IPS-15b (cell line): Measurements from ENCODE around the gene STARD13.

Source experiments
- H3K27me3 ChIP-seq: one replicate; pipeline ENCODE4 v1.6.1; 2013; ENCODE audit warnings: low read length; ENCODE audit not compliant: control insufficient read depth, insufficient read depth
- H3K36me3 ChIP-seq: one replicate; pipeline ENCODE4 v1.6.1; 2013; ENCODE audit warnings: low read length; ENCODE audit not compliant: control insufficient read depth, insufficient read depth
- H3K4me1 ChIP-seq: one replicate; pipeline ENCODE4 v1.6.1; 2013; ENCODE audit warnings: mild to moderate bottlenecking, low read length; ENCODE audit not compliant: control insufficient read depth, insufficient read depth
- H3K4me3 ChIP-seq: one replicate; pipeline ENCODE4 v1.5.1; 2013; ENCODE audit warnings: low read depth, low read length
- H3K9ac ChIP-seq: one replicate; pipeline ENCODE4 v1.6.1; 2013; ENCODE audit warnings: low read depth, mild to moderate bottlenecking, low read length
- H3K9me3 ChIP-seq: one replicate; pipeline ENCODE4 v1.6.1; 2013; ENCODE audit warnings: mild to moderate bottlenecking, low read length; ENCODE audit not compliant: control insufficient read depth, insufficient read depth

STARD13 gene

DNA sequence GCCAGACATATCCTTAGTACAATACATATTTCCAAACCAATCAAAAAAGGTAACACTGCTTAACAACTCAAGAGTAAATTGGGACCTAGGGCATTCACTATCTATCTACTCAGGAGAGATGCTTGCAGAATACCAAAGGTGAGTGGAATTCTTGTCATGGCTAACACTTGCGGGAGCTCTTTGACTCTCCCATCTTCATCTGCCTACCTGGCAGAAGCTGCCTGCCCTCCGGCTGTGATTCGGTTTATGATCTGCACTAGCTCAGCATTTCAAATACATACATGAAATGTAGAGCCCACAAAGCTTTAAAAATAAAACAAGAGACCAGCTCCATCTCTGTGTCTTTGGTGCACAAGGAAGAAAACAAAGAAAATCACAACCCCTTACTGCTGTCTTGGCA, 127.3 kb downstream of the STARD13 start:
- Histone ChIP-seq H3K4me3 (no peak overlapping the region), H3K9me3 (no peaks in the 10 kb centered on the region), H3K36me3 (no peaks in the 10 kb centered on the region), H3K4me1 (no peaks in the 10 kb centered on the region), H3K27me3 (no peaks in the 10 kb centered on the region), H3K9ac (no peak overlapping the region)

DNA sequence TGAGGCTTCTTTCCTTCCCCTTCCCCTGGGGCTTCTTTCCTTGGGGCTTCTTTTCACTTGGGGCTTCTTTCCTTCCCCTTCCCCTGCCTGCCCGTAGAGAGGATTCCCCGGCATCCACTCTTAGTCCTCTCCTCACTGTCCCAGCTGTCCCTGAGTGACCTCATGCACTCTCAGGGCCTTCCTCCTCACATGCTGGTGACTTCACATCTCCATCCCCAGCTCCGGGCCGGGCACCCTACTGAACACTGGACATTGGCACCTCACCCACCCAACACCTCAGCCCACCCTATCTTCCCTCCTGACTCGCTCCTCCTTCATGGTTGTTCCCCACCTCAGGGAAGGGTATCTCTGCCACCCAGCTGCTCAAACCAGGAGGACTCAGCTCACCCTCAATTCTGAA, 130.6 kb downstream of the STARD13 start:
- no peak overlapping the region for H3K9ac ChIP-seq
- H3K9me3 ChIP-seq = no peaks in the 10 kb centered on the region
- H3K4me1 ChIP-seq = no peaks in the 10 kb centered on the region
- H3K4me3 ChIP-seq = no peak overlapping the region
- H3K27me3 ChIP-seq = no peaks in the 10 kb centered on the region
- no peaks in the 10 kb centered on the region for H3K36me3 ChIP-seq

DNA sequence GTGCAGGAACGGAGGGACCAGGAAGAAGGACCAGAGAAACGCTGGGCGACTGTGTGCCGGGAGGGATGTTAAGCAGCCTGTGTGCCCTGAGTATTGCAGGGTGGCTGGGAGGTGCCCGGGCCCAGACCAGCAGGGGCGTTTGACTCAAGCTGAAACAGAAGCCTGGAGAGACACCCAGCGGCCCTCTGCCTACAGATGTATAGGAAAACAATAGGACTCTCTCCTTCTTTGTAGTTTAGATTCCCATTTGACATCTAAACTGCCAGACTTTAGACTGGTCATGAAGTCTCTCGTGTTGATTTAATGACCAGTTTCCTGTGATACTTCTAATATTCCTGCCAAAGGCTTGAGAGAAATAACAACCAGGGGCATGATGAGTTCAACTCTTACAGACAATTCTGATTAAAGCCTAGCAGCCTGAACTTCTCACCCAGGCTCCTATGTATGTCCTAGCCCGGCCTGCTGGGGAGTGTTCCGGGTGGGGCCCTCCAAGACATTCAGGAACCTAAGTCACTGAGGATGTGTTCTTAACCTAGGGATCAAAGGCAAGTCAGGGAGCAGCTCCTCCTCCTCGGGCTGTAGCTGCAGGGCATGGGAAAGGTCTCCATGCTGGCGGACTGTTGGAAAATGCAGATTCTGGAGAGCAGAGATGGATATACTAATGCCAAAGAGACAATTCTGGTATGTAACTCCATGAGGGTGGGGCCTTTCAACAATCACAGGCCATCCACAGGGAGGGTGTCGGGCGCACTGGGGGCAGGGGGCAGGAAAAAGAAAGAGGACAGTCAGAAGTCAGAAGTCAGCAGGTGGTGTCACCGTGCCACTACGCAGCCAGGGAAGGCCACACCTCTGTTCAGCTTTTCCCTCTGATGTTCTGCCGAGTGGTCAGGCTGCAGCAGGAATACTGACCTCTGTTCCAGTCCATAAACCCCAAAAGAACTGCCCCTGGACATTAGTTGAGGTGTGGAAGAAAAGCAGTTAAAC, 131.8 kb downstream of the STARD13 start:
- no peaks in the 10 kb centered on the region for H3K4me1 ChIP-seq
- H3K4me3 ChIP-seq = no peak overlapping the region
- H3K9ac ChIP-seq = no peak overlapping the region
- no peaks in the 10 kb centered on the region for H3K36me3 ChIP-seq
- no peaks in the 10 kb centered on the region for H3K27me3 ChIP-seq
- H3K9me3 ChIP-seq = no peaks in the 10 kb centered on the region

DNA sequence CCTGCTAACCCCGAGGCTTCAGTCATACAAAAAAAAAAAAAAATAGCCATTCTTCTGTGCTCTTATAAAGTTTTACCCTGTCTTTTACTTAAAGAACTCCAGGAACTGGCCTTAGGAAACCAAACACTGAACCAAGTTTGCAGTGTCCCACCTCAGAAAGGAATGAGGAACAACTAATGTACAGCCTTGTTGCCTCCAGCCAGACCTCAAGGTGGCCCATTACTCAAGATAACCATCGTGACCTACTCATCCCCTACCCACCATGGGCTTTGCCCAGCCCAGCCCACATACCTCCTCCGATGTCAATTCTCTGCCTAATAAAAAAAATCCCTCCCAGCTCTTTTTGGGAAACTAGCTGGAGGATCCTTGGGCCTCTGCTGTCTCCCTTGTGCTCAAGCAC, 133.2 kb downstream of the STARD13 start:
- H3K9me3 ChIP-seq = no peaks in the 10 kb centered on the region
- no peak overlapping the region for H3K9ac ChIP-seq
- no peaks in the 10 kb centered on the region for H3K4me1 ChIP-seq
- H3K4me3 ChIP-seq = no peak overlapping the region
- no peaks in the 10 kb centered on the region for H3K36me3 ChIP-seq
- H3K27me3 ChIP-seq = no peaks in the 10 kb centered on the region

DNA sequence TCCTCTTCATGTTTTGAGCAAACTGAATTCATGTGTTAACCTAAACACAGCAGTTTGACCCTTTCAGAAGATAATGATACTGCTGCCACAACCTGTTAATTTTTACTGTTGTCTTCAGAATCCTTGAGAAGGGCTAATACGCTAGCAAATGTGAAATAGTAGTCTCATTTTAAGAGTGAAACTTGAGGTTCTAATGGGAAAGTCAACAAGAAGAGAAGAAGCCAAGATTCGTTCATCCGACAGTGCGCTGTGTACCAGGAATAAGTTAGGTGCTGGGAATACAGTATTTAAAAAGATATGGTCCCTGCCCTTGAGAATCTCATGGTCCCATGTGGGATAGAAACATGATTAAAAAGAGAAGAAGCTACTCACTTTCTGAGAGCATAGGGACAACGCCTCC, 134.9 kb downstream of the STARD13 start:
- Histone ChIP-seq H3K9me3 (no peaks in the 10 kb centered on the region), H3K4me3 (no peak overlapping the region), H3K36me3 (no peaks in the 10 kb centered on the region), H3K9ac (no peak overlapping the region), H3K4me1 (no peaks in the 10 kb centered on the region), H3K27me3 (no peaks in the 10 kb centered on the region)

DNA sequence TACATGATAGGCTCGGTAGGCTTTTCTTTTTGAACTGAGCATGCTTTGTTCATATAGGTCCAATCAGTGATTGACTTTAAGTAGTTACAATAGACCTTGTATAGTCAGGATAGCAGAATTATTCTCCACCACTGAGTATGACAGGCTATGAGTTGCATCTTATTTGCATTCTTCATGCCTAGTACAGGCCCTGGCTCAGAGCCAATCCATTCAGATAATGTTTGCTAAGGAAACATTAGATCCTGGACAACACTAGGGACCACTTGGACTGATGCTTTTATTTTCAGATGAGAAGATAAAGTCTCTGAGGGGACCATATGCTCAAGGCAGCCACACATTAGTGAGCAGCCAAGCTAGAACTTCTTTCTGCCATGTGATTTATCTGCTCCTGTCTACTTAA, 135.4 kb downstream of the STARD13 start:
- Histone ChIP-seq H3K9me3 (no peaks in the 10 kb centered on the region), H3K9ac (no peak overlapping the region), H3K36me3 (no peaks in the 10 kb centered on the region), H3K27me3 (no peaks in the 10 kb centered on the region), H3K4me1 (no peaks in the 10 kb centered on the region), H3K4me3 (no peak overlapping the region)

DNA sequence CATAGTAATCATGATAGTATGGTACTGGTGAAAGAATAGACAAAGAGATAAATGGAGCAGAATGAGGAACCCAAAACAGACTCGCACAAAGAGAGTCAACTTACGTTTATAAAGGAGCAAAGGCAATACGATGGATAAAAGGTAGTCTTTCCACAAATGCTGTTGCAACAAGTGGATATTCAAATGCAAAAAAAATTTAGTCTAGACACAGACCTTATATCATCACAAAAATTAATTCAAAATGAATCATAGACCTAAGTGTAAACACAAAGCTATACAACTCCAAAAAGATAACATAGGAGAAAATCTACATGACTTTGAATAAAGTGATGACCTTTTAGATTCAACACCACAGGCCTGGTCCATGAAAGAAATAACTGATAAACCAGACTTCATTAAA, 137.7 kb downstream of the STARD13 start:
- Histone ChIP-seq H3K9me3 (no peaks in the 10 kb centered on the region), H3K27me3 (no peaks in the 10 kb centered on the region), H3K9ac (no peak overlapping the region), H3K4me3 (no peak overlapping the region), H3K36me3 (no peaks in the 10 kb centered on the region), H3K4me1 (no peaks in the 10 kb centered on the region)

DNA sequence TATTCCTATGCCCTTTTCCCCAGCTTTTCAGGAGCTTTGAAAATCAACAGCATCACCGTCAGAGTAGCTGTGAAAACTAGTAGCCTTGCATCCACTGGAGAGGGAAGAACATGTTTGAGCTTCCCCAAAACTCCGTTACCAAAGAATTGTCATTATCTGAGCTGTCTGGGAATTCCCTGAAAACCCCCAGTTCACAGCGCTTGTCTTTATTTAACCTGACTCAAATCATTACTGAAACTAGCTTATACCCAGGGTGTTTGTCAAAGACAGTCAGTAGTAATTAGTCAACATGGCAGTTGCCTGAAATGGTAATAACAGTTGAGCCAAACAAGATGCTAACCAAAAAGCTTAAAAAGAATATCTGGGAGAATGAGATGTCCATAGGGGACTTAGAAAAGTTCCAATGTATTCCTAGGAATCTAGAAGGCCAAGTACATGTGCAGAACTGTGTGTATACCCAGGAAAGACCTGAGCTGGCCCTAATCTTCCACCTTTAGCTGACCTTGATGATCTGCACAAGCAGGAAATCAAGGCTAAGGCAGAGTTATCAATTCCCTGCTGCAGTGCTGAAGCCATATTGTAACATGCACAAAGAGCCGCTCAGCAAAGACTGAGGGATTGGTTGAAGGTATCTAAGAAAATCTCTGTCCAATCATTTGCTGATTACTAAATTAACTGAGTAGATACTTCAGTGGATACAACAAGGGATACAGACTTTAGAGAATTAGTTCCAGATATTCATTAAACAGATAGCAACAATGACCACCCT, 138.5 kb downstream of the STARD13 start:
- Histone ChIP-seq H3K4me3 (no peak overlapping the region), H3K27me3 (no peaks in the 10 kb centered on the region), H3K4me1 (no peaks in the 10 kb centered on the region), H3K9ac (no peak overlapping the region), H3K9me3 (no peaks in the 10 kb centered on the region), H3K36me3 (no peaks in the 10 kb centered on the region)

DNA sequence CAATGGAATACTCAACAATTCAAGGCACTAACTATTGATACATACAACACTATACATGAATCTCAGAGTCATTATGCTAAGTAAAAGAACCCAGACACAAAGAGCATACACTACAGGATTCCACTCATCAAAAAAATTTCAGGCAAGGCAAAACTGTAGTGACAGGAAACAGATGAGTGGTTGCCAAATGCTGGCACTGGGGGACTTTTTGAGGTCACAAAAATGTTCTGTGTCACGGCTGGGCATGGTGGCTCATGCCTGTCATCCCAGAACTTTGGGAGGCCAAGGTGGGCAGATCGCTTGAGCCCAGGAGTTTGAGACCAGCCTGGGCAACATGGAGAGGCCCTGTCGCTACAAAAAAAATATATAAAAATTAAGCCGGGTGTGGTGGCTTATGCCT, 139.9 kb downstream of the STARD13 start:
- Histone ChIP-seq H3K4me1 (no peaks in the 10 kb centered on the region), H3K27me3 (no peaks in the 10 kb centered on the region), H3K9ac (no peak overlapping the region), H3K36me3 (no peaks in the 10 kb centered on the region), H3K4me3 (no peak overlapping the region), H3K9me3 (no peaks in the 10 kb centered on the region)

DNA sequence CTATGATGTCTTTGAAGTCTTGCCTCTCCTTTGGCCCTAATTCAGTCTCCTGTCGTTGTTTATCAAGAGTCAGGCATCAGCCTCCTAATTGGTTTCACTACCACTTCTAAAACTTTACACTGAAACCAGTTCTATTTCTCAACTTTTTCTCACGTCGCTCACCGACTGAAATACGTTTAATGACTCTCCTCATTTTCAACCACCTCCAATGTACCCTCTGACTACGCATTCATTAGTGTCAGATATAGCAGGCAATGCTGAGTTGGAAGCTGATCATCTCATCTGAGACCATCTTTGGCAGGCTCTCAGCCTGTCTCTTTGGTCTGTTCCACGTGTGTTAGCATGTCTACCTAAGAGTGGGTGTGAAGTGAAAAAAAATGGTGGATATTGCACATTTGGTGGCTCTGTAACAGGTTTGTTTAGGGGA, 141.2 kb downstream of the STARD13 start:
- H3K9ac ChIP-seq = no peak overlapping the region
- no peaks in the 10 kb centered on the region for H3K36me3 ChIP-seq
- H3K9me3 ChIP-seq = no peaks in the 10 kb centered on the region
- no peak overlapping the region for H3K4me3 ChIP-seq
- no peaks in the 10 kb centered on the region for H3K27me3 ChIP-seq
- no peaks in the 10 kb centered on the region for H3K4me1 ChIP-seq

DNA sequence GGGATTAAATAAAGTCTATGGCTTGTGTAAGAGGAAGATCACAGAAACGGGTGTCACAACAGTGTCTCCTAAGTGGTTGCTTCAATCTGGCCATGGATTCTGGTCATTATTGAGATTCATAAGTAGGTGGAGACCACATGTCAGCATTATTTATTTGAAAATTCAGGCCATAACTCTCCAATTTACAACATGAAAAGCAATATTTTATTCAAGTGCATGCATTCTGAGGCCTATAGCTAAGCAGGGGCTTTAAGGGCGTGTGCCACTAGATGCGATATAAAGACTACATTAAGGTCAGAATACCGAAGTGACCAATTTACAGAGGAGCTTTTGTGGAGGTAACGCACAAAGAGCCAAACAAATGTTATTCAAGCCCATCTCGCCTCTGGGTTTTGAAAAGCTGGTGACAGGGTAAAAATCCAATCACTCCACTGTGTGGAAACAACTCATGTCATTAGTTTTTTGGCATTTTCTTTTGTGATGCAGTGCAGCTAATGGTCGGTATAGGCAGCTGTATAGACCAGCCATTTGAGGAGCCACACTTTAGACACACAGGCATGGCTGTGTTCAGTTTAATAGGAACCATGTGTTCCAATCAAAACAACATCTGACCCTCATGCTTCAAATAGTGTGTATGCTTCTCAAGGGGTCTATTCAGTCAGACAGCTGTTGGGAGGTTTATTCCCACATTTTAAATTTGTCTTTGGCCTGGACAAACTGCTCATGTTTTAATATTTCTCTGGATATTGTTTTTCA, 145.6 kb downstream of the STARD13 start:
- H3K4me1 ChIP-seq = no peaks in the 10 kb centered on the region
- H3K4me3 ChIP-seq = no peak overlapping the region
- H3K9me3 ChIP-seq = no peaks in the 10 kb centered on the region
- H3K9ac ChIP-seq = no peak overlapping the region
- H3K36me3 ChIP-seq = no peaks in the 10 kb centered on the region
- H3K27me3 ChIP-seq = no peaks in the 10 kb centered on the region
